ENCODE results near the gene TMEM61.
"Not testable (repeated sequence)": the region's sequence is repeated elsewhere in the genome, so short reads cannot be mapped to it uniquely, and the experiment has no call there.

Gene TMEM61

DNA sequence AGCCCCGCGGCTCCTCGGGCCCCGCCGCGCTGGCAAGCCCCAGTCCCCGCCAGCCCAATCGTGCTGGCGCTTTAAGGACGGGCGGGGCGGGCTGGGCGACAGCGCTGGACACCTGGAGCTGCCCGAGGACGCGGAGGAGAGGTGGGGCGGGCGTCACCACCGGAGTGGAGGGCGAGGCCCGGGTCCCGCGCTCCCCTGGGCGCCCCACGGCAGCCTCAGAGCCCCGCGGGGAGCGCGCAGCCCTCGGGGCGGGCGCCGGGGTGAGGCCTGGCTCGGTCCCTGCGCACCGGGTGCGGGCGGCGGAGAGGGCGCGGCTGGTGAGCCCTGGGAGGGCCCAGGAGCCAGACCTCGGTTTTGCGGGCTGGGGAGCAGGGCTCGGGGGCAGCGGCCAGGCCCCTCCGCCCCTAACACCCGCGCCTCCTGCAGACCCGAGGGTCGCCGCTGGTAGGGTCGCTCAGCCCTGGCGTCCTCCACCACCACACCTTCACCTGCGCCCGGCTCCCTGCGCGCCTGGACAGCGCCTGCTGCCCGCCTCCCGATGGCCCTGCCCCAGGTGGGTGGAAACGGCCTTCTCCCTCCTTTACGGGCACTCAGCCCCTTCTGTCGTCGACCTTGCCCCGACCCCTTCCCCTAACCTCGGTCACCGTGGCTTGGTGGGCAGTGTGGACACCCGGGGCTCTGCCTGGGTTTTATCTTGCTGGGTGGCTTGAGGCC, at the start of gene TMEM61:
Gene TMEM61 (plus strand): TSS at position 101 of the 714 bp plus-strand sequence. CDS start 438 bp downstream, at position 539.
- H3K36me3 ChIP-seq (ENCODE audit: insufficient read depth, low read length), result no peaks in the 10 kb centered on the region
- DNase-seq (ENCODE audit: low read depth, low spot score), result no peak
- H3K27ac ChIP-seq, result no peak within 1 kb of the TSS
- TF ChIP-seq POLR2AphosphoS5 (IDR thresholded peaks at IDR 0.05; ENCODE audit: borderline replicate concordance, low read depth, low read length) (no peak), EZH2 (IDR thresholded peaks at IDR 0.05) (no peak), FOXP2 (optimal IDR thresholded peaks at IDR 0.05; ENCODE audit: control extremely low read depth, extremely low read length, insufficient read depth) (no peak)
- no peaks in the 10 kb centered on the region for H3K9me3 ChIP-seq (ENCODE audit: low read depth, low read length)
- H3K4me3 ChIP-seq, result no peak within 1 kb of the TSS
- no peak within 1 kb of the TSS for H3K9ac ChIP-seq (ENCODE audit: insufficient read length)

DNA sequence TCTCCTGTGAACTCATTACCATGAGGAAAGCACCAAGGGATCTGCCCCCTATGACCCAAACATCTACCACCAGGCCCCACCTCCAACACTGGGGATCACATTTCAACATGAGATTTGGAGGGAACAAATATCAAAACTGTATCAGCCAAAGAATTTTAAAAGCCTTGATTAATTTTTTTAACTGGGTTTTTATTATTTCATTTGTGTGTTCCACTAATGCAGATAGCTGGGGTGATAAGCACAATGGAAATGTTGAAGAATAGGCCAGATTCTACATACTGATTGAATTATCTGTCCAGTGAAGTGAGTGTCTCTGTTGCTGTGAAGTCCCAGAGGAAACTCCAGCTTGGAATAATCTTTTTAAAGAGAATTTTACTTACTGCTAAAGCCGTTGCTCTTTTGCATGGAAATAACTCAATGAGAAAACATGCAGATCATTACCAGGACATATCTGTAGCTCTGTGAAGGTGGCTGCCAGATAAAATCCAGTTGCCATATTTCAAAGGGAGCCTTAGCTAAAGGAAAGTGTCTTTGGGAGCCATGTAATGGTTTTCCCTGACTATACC, 49.1 kb upstream of the TMEM61 start:
- no peaks in the 10 kb centered on the region; the same call in 1 of the 2 replicates for H3K9me3 ChIP-seq (ENCODE audit: low read depth, low read length)
- no peak overlapping the region for H3K9ac ChIP-seq (ENCODE audit: insufficient read length)
- no peaks in the 10 kb centered on the region for H3K36me3 ChIP-seq (ENCODE audit: insufficient read depth, low read length)
- DNase-seq (ENCODE audit: low read depth, low spot score), result no peak
- no peak overlapping the region for H3K4me3 ChIP-seq
- H3K27ac ChIP-seq, result 0 out of 2 replicates have a peak overlapping the region, but pooled peaks have one; percentile 2
- TF ChIP-seq EZH2 (IDR thresholded peaks at IDR 0.05) (no peak), POLR2AphosphoS5 (IDR thresholded peaks at IDR 0.05; ENCODE audit: borderline replicate concordance, low read depth, low read length) (no peak)

DNA sequence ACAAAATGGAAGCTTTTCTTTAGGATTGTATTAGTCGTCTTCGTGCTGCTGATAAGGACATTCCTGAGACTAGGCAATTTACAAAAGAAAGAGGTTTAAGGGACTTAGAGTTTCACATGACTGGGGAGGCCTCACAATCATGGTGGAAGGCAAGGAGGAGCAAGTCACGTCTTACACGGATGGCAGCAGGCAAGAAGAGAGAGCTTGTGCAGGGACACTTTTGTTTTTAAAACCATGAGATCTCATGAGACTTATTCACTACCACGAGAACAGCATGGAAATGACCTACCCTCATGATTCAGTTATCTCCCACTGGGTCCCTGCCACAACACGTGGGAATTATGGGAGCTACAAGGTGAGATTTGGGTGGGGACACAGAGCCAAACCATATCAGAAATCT, 46.3 kb upstream of the TMEM61 start:
- H3K4me3 ChIP-seq; DNase-seq (ENCODE audit: low read depth, low spot score); H3K9me3 ChIP-seq (ENCODE audit: low read depth, low read length); H3K36me3 ChIP-seq (ENCODE audit: insufficient read depth, low read length); H3K9ac ChIP-seq (ENCODE audit: insufficient read length): not testable (repeated sequence)
- peak overlapping the region; percentile 96 for H3K27ac ChIP-seq

DNA sequence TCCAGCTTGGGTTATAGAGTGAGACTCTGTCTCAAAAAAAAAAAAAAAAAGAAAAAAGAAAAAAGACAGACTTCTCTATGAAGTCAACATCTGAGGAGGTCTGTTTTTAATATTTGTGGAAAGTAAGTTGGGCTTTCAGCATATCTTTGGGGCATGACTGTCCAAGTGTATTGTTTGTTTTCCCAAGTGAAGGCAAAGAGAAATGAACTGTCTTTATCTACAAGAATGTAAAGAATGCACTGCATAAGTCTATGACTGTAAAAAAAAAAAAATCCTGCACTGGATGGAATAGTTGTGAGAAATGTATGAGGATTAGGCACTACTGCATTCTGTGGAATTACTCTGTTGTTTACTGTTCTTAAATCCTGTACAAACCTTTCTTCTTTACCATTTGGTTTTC, 45.6 kb upstream of the TMEM61 start:
- Histone ChIP-seq H3K9ac (ENCODE audit: insufficient read length) (peak overlapping the region; percentile 54), H3K9me3 (ENCODE audit: low read depth, low read length) (no peaks in the 10 kb centered on the region; the same call in 1 of the 2 replicates), H3K27ac (peak overlapping the region; percentile 96), H3K36me3 (ENCODE audit: insufficient read depth, low read length) (no peaks in the 10 kb centered on the region), H3K4me3 (0 out of 2 replicates have a peak overlapping the region, but pooled peaks have one; percentile 17)
- TF ChIP-seq POLR2AphosphoS5 (IDR thresholded peaks at IDR 0.05; ENCODE audit: borderline replicate concordance, low read depth, low read length) (no peak), FOXP2 (optimal IDR thresholded peaks at IDR 0.05; ENCODE audit: control extremely low read depth, extremely low read length, insufficient read depth) (no peak), EZH2 (IDR thresholded peaks at IDR 0.05) (no peak)
- peak; percentile 65 for DNase-seq (ENCODE audit: low read depth, low spot score)

DNA sequence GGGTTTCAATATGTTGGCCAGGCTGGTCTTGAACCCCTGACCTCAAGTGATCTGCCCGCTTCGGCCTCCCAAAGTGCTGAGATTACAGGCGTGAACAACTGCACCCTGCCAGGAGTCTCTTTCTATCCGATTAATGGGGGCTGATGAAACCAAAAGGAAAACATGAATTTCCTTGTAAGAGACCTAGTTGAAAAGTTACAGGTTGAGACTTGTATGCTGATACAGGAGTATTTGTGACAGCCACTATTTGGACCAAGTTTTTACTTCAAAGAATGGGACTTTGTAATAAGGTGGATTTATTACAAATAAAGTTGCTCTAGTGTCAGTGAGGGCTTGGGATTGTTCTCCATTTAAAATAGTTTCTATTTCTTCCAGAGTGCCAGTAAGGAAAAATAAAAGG, 43.6 kb upstream of the TMEM61 start:
- TF ChIP-seq FOXP2 (optimal IDR thresholded peaks at IDR 0.05; ENCODE audit: control extremely low read depth, extremely low read length, insufficient read depth) (no peak), EZH2 (IDR thresholded peaks at IDR 0.05) (no peak), POLR2AphosphoS5 (IDR thresholded peaks at IDR 0.05; ENCODE audit: borderline replicate concordance, low read depth, low read length) (no peak)
- Histone ChIP-seq H3K27ac (peak overlapping the region; percentile 77), H3K9ac (ENCODE audit: insufficient read length) (no peak overlapping the region), H3K36me3 (ENCODE audit: insufficient read depth, low read length) (no peaks in the 10 kb centered on the region), H3K9me3 (ENCODE audit: low read depth, low read length) (no peaks in the 10 kb centered on the region; the same call in 1 of the 2 replicates), H3K4me3 (no peak overlapping the region)
- DNase-seq (ENCODE audit: low read depth, low spot score), result no peak

DNA sequence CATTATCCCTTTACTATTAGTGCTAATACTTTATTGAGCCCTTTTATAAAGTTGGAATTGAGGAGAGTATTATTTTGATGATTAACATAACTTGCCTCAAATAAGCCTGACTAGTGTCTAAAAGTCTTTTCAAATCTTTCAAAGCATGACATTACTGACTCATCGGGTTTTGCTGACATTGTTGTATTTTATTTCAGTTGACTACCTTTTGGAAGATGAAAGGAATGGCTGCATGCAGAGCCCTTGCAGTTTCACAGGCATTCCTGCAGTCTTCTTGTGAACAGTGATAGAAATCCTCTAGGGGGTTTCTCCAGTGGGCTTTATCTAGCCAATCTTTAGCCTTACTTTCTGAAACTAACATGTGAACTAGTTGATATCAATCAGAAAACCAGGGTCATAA, 43.0 kb upstream of the TMEM61 start:
- Histone ChIP-seq H3K27ac (peak overlapping the region; percentile 77), H3K4me3 (no peak overlapping the region), H3K36me3 (ENCODE audit: insufficient read depth, low read length) (no peaks in the 10 kb centered on the region), H3K9me3 (ENCODE audit: low read depth, low read length) (no peaks in the 10 kb centered on the region; the same call in 1 of the 2 replicates), H3K9ac (ENCODE audit: insufficient read length) (no peak overlapping the region)
- TF ChIP-seq EZH2 (IDR thresholded peaks at IDR 0.05) (no peak), FOXP2 (optimal IDR thresholded peaks at IDR 0.05; ENCODE audit: control extremely low read depth, extremely low read length, insufficient read depth) (no peak), POLR2AphosphoS5 (IDR thresholded peaks at IDR 0.05; ENCODE audit: borderline replicate concordance, low read depth, low read length) (no peak)
- DNase-seq (ENCODE audit: low read depth, low spot score), result no peak

DNA sequence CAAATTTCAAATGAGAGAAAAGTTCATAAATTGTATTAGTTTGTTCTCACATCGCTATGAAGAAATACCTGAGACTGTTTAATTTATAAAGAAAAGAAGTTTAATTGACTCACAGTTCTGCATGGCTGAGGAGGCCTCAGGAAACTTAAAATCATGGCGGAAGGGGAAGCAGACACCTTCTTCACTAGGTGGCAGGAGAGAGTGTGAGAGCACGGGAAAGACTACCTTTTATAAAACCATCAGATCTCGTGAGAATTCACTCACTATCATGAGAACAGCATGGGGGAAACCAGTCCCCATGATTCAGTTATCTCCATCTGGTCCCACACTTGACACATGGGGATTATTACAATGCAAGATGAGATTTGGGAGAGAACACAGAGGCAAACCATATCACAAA, 41.5 kb upstream of the TMEM61 start:
- not testable (repeated sequence) for DNase-seq (ENCODE audit: low read depth, low spot score)

DNA sequence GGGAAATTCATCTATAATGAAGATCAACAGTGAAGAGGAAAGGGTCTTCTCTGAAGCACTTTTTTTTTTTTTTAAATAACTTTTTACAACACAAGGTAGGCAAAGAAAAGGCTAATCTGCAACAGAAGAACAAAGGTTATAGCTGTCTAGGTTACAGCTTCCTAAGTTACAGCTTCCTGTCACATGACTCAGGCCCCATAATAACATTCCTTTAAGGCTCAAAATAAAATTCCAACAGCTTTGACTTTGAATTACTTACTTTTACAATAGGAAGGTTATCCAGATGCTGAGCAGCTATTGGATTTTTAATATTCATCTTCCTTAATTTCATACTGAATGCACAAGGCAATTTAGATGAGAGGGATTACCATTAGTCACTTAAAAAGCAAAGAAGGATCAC, 40.4 kb upstream of the TMEM61 start:
- peak overlapping the region; percentile 0; the same call in 1 of the 2 replicates for H3K4me3 ChIP-seq
- peak; percentile 56 for DNase-seq (ENCODE audit: low read depth, low spot score)
- no peaks in the 10 kb centered on the region for H3K36me3 ChIP-seq (ENCODE audit: insufficient read depth, low read length)

More for the DNA sequence above, 41.5 kb upstream of the TMEM61 start:
- not testable (repeated sequence) for H3K9ac ChIP-seq (ENCODE audit: insufficient read length); H3K36me3 ChIP-seq (ENCODE audit: insufficient read depth, low read length); H3K4me3 ChIP-seq; H3K27ac ChIP-seq; H3K9me3 ChIP-seq (ENCODE audit: low read depth, low read length)

DNA sequence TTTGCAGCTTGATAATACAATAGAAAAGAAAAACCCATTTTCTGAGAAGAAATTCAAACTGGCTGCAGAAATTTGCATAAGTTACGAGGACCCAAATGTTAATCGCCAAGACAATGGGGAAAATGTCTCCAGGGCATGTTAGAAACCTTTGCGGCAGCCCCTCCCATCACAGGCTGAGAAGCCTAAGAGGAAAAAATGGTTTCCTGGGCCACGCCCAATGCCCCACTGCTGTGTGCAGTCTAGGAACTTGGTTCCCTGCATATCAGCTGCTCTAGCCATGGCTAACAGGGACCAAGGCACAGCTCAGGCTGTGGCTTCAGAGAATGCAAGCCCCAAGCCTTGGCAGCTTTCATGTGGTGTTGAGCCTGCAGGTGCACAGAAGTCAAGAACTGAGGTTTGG, 37.5 kb upstream of the TMEM61 start:
- TF ChIP-seq POLR2AphosphoS5 (IDR thresholded peaks at IDR 0.05; ENCODE audit: borderline replicate concordance, low read depth, low read length), result no peak
- TF ChIP-seq FOXP2 (optimal IDR thresholded peaks at IDR 0.05; ENCODE audit: control extremely low read depth, extremely low read length, insufficient read depth), result no peak
- no peak for TF ChIP-seq EZH2 (IDR thresholded peaks at IDR 0.05)
- no peak overlapping the region for H3K4me3 ChIP-seq
- no peaks in the 10 kb centered on the region for H3K9me3 ChIP-seq (ENCODE audit: low read depth, low read length)
- no peak overlapping the region for H3K27ac ChIP-seq
- H3K9ac ChIP-seq (ENCODE audit: insufficient read length), result no peak overlapping the region
- no peaks in the 10 kb centered on the region for H3K36me3 ChIP-seq (ENCODE audit: insufficient read depth, low read length)
- DNase-seq (ENCODE audit: low read depth, low spot score), result no peak

More for the DNA sequence above, 40.4 kb upstream of the TMEM61 start:
- Histone ChIP-seq H3K27ac (peak overlapping the region; percentile 93), H3K9ac (ENCODE audit: insufficient read length) (no peak overlapping the region), H3K9me3 (ENCODE audit: low read depth, low read length) (no peaks in the 10 kb centered on the region)
- TF ChIP-seq FOXP2 (optimal IDR thresholded peaks at IDR 0.05; ENCODE audit: control extremely low read depth, extremely low read length, insufficient read depth) (no peak), POLR2AphosphoS5 (IDR thresholded peaks at IDR 0.05; ENCODE audit: borderline replicate concordance, low read depth, low read length) (no peak), EZH2 (IDR thresholded peaks at IDR 0.05) (no peak)
